KMS-11 (cell line): ENCODE data around the gene RADIL.

Source experiments
- H2AFZ ChIP-seq: fragments of 200-600 bp; sonication (generic); 2 replicates; pipeline ENCODE4 v1.6.1; 2016; ENCODE audit warnings: antibody characterized with exemption, mixed run types, low read depth
- H3K27ac ChIP-seq: fragments of 200-600 bp; sonication (generic); 2 replicates; pipeline ENCODE4 v1.6.1; 2016; ENCODE audit warnings: mild to moderate bottlenecking, mixed run types
- H3K27me3 ChIP-seq: fragments of 200-600 bp; sonication (generic); 2 replicates; pipeline ENCODE4 v1.6.1; 2017; ENCODE audit warnings: mild to moderate bottlenecking, low read depth, mixed run types, moderate library complexity; ENCODE audit not compliant: insufficient read depth
- H3K36me3 ChIP-seq: fragments of 200-600 bp; sonication (generic); 2 replicates; pipeline ENCODE4 v1.6.1; 2017; ENCODE audit warnings: mild to moderate bottlenecking, mixed run types; ENCODE audit not compliant: insufficient read depth
- H3K4me1 ChIP-seq: fragments of 200-600 bp; sonication (generic); 2 replicates; pipeline ENCODE4 v1.6.1; 2016; ENCODE audit warnings: mild to moderate bottlenecking, low read depth, mixed run types; ENCODE audit not compliant: poor library complexity, severe bottlenecking
- H3K4me2 ChIP-seq: fragments of 200-600 bp; sonication (generic); 2 replicates; pipeline ENCODE4 v1.7.0; 2016; ENCODE audit warnings: mild to moderate bottlenecking, mixed run types
- H3K4me3 ChIP-seq: fragments of 200-600 bp; sonication (generic); IDR thresholded peaks from 2 replicates; pipeline ENCODE4 v1.6.1; 2017; ENCODE audit warnings: low read depth, low read length, mixed read lengths; ENCODE audit not compliant: insufficient read depth
- H3K79me2 ChIP-seq: fragments of 200-600 bp; sonication (generic); 2 replicates; pipeline ENCODE4 v1.6.1; 2016; ENCODE audit warnings: low read depth, mixed run types; ENCODE audit not compliant: insufficient read depth
- H3K9ac ChIP-seq: fragments of 200-600 bp; sonication (generic); 2 replicates; pipeline ENCODE4 v1.6.1; 2016; ENCODE audit warnings: mild to moderate bottlenecking, mixed run types
- H4K20me1 ChIP-seq: fragments of 200-600 bp; sonication (generic); 2 replicates; pipeline ENCODE4 v1.6.1; 2016; ENCODE audit warnings: mild to moderate bottlenecking, mixed run types; ENCODE audit not compliant: insufficient read depth
- CTCF ChIP-seq: fragments of 200-600 bp; sonication (generic); conservative IDR thresholded peaks from 2 replicates; pipeline ENCODE4 v1.6.1; 2017; ENCODE audit warnings: low read depth, mild to moderate bottlenecking, antibody characterized with exemption, low read length, moderate library complexity, mixed read lengths

Gene RADIL

GRCh38 chr7:4857189-4857588 is 26.3 kb downstream of the RADIL start:
- Histone ChIP-seq H3K4me1 (no peaks in the 10 kb centered on the region), H3K9ac (no peak overlapping the region), H3K27ac (no peak overlapping the region), H3K4me2 (no peak overlapping the region), H3K4me3 (no peak overlapping the region), H3K27me3 (no peaks in the 10 kb centered on the region), H4K20me1 (no peaks in the 10 kb centered on the region), H2AFZ (no peak overlapping the region), H3K36me3 (no peaks in the 10 kb centered on the region; the same call in 1 of the 2 replicates), H3K79me2 (no peaks in the 10 kb centered on the region)
- TF ChIP-seq CTCF = no peak

- Histone ChIP-seq H3K27ac (no peak overlapping the region), H3K4me1 (no peaks in the 10 kb centered on the region), H3K9ac (no peak overlapping the region), H4K20me1 (no peaks in the 10 kb centered on the region), H2AFZ (no peak overlapping the region), H3K4me2 (no peak overlapping the region), H3K27me3 (no peaks in the 10 kb centered on the region), H3K79me2 (no peaks in the 10 kb centered on the region), H3K4me3 (no peak overlapping the region), H3K36me3 (no peaks in the 10 kb centered on the region; the same call in 1 of the 2 replicates)
- TF ChIP-seq CTCF = no peak
These were observed 27.0 kb downstream of the RADIL start for GRCh38 chr7:4856336-4857057.

GRCh38 chr7:4854916-4855315 is 28.6 kb downstream of the RADIL start:
- no peaks in the 10 kb centered on the region; the same call in 1 of the 2 replicates for H3K36me3 ChIP-seq
- no peak for TF ChIP-seq CTCF
- H3K27me3 ChIP-seq = no peaks in the 10 kb centered on the region
- no peaks in the 10 kb centered on the region for H3K4me1 ChIP-seq
- H3K4me2 ChIP-seq = no peak overlapping the region
- H2AFZ ChIP-seq = no peak overlapping the region
- H3K4me3 ChIP-seq = no peak overlapping the region
- H3K9ac ChIP-seq = no peak overlapping the region
- H3K27ac ChIP-seq = no peak overlapping the region
- no peaks in the 10 kb centered on the region for H3K79me2 ChIP-seq
- H4K20me1 ChIP-seq = no peaks in the 10 kb centered on the region

- no peaks in the 10 kb centered on the region; the same call in 1 of the 2 replicates for H3K36me3 ChIP-seq
- no peak overlapping the region for H2AFZ ChIP-seq
- no peaks in the 10 kb centered on the region for H4K20me1 ChIP-seq
- H3K9ac ChIP-seq = no peak overlapping the region
- H3K4me1 ChIP-seq = no peaks in the 10 kb centered on the region
- no peaks in the 10 kb centered on the region for H3K79me2 ChIP-seq
- H3K4me2 ChIP-seq = no peak overlapping the region
- no peak for TF ChIP-seq CTCF
- no peak overlapping the region for H3K4me3 ChIP-seq
- no peak overlapping the region for H3K27ac ChIP-seq
- H3K27me3 ChIP-seq = no peaks in the 10 kb centered on the region
These were observed 31.8 kb downstream of the RADIL start for GRCh38 chr7:4851459-4852422.
